ENCODE results near the gene VCPKMT.

VCPKMT gene

GRCh38 chr14:50085570-50086320, 30.6 kb downstream of the VCPKMT start:
- H2AFZ ChIP-seq (ENCODE audit: low read length): no peak overlapping the region
- no peaks in the 10 kb centered on the region for H3K36me3 ChIP-seq (ENCODE audit: insufficient read depth, low read length)
- no peaks in the 10 kb centered on the region for H4K20me1 ChIP-seq (ENCODE audit: insufficient read depth, low read length, poor library complexity, severe bottlenecking)
- no peak overlapping the region for H3K4me2 ChIP-seq (ENCODE audit: low read depth, low read length, poor library complexity, severe bottlenecking)
- H3F3A ChIP-seq (ENCODE audit: low read depth): no peaks in the 10 kb centered on the region
- no peaks in the 10 kb centered on the region for H3K9me2 ChIP-seq (replicated peaks; ENCODE audit: low read depth, low read length)
- H3K4me3 ChIP-seq (ENCODE audit: low read length, poor library complexity, severe bottlenecking): no peak overlapping the region
- H3K79me2 ChIP-seq (ENCODE audit: insufficient read depth, low read length): no peaks in the 10 kb centered on the region
- no peak for TF ChIP-seq CTCF (conservative IDR thresholded peaks at IDR 0.05; ENCODE audit: low read length)
- no peak for TF ChIP-seq EZH2phosphoT487 (IDR thresholded peaks at IDR 0.05; ENCODE audit: borderline replicate concordance)
- no peaks in the 10 kb centered on the region for H3K27me3 ChIP-seq (ENCODE audit: insufficient read depth, low read length, poor library complexity, severe bottlenecking)
- H3K9me3 ChIP-seq (ENCODE audit: insufficient read depth, low read depth, low read length): no peaks in the 10 kb centered on the region
- no peak overlapping the region for H3K9ac ChIP-seq (ENCODE audit: low read depth, low read length, poor library complexity, severe bottlenecking)
- H3K4me1 ChIP-seq (ENCODE audit: insufficient read depth, low read length, poor library complexity, severe bottlenecking): peaks cover 8% of the 10 kb centered on the region

- H3K9ac ChIP-seq (ENCODE audit: low read depth, low read length, poor library complexity, severe bottlenecking): no peak overlapping the region
- H4K20me1 ChIP-seq (ENCODE audit: insufficient read depth, low read length, poor library complexity, severe bottlenecking): no peaks in the 10 kb centered on the region
- H3F3A ChIP-seq (ENCODE audit: low read depth): no peaks in the 10 kb centered on the region
- no peak for TF ChIP-seq EZH2phosphoT487 (IDR thresholded peaks at IDR 0.05; ENCODE audit: borderline replicate concordance)
- no peaks in the 10 kb centered on the region for H3K27me3 ChIP-seq (ENCODE audit: insufficient read depth, low read length, poor library complexity, severe bottlenecking)
- H3K9me2 ChIP-seq (replicated peaks; ENCODE audit: low read depth, low read length): no peaks in the 10 kb centered on the region
- no peak overlapping the region for H3K4me3 ChIP-seq (ENCODE audit: low read length, poor library complexity, severe bottlenecking)
- H3K79me2 ChIP-seq (ENCODE audit: insufficient read depth, low read length): no peaks in the 10 kb centered on the region
- H2AFZ ChIP-seq (ENCODE audit: low read length): no peak overlapping the region
- H3K9me3 ChIP-seq (ENCODE audit: insufficient read depth, low read depth, low read length): no peaks in the 10 kb centered on the region
- H3K4me2 ChIP-seq (ENCODE audit: low read depth, low read length, poor library complexity, severe bottlenecking): no peak overlapping the region
- peaks cover 8% of the 10 kb centered on the region for H3K4me1 ChIP-seq (ENCODE audit: insufficient read depth, low read length, poor library complexity, severe bottlenecking)
- H3K36me3 ChIP-seq (ENCODE audit: insufficient read depth, low read length): no peaks in the 10 kb centered on the region
Measured at GRCh38 chr14:50084666-50085065, 31.7 kb downstream of the VCPKMT start.

- Histone ChIP-seq H2AFZ (ENCODE audit: low read length) (no peak overlapping the region), H3F3A (ENCODE audit: low read depth) (no peaks in the 10 kb centered on the region), H3K9me3 (ENCODE audit: insufficient read depth, low read depth, low read length) (no peaks in the 10 kb centered on the region), H3K9me2 (replicated peaks; ENCODE audit: low read depth, low read length) (no peaks in the 10 kb centered on the region), H3K36me3 (ENCODE audit: insufficient read depth, low read length) (no peaks in the 10 kb centered on the region), H3K27me3 (ENCODE audit: insufficient read depth, low read length, poor library complexity, severe bottlenecking) (no peaks in the 10 kb centered on the region), H3K4me2 (ENCODE audit: low read depth, low read length, poor library complexity, severe bottlenecking) (no peak overlapping the region), H3K4me3 (ENCODE audit: low read length, poor library complexity, severe bottlenecking) (no peak overlapping the region), H3K4me1 (ENCODE audit: insufficient read depth, low read length, poor library complexity, severe bottlenecking) (peaks cover 8% of the 10 kb centered on the region), H3K9ac (ENCODE audit: low read depth, low read length, poor library complexity, severe bottlenecking) (no peak overlapping the region), H3K79me2 (ENCODE audit: insufficient read depth, low read length) (no peaks in the 10 kb centered on the region), H4K20me1 (ENCODE audit: insufficient read depth, low read length, poor library complexity, severe bottlenecking) (no peaks in the 10 kb centered on the region)
- TF ChIP-seq EZH2phosphoT487 (IDR thresholded peaks at IDR 0.05; ENCODE audit: borderline replicate concordance): no peak
- TF ChIP-seq CTCF (conservative IDR thresholded peaks at IDR 0.05; ENCODE audit: low read length): no peak
Measured at GRCh38 chr14:50083467-50084337, 32.7 kb downstream of the VCPKMT start.
